HEK293T (cell line): ENCODE results near the gene HMX2.

Experiments
- FOXM1 ChIP-seq: fragments of 450-650 bp; IDR thresholded peaks from 2 replicates; pipeline ENCODE4 v1.6.1; 2017; ENCODE audit warnings: mild to moderate bottlenecking, borderline replicate concordance
- NFRKB ChIP-seq: fragments of 450-650 bp; IDR thresholded peaks from 2 replicates; pipeline ENCODE4 v1.6.1; 2016; ENCODE audit warnings: mild to moderate bottlenecking, moderate library complexity
- SP1 ChIP-seq: fragments of 450-650 bp; IDR thresholded peaks from 2 replicates; pipeline ENCODE4 v1.6.1; 2017
- SUZ12 ChIP-seq: fragments of 450-650 bp; IDR thresholded peaks from 2 replicates; pipeline ENCODE4 v1.6.1; 2016; ENCODE audit warnings: mild to moderate bottlenecking

- TF ChIP-seq SUZ12 (no peak), SP1 (no peak), FOXM1 (no peak), NFRKB (no peak)
Observed at GRCh38 chr10:123158682-123159081, 10.7 kb downstream of the HMX2 start.
